ENCODE data around the gene LEMD3.

LEMD3 gene

GRCh38 chr12:65169320-65170208, at the start of gene LEMD3:
TSS of gene LEMD3 (plus strand) at chr12:65169583. CDS start at chr12:65169597, 14 bp downstream.
- peak; percentile 89 for DNase-seq (ENCODE audit: low read depth)

- DNase-seq (ENCODE audit: low read depth), result peak; percentile 16
Observed at GRCh38 chr12:65121049-65121955, 48.1 kb upstream of the LEMD3 start, which contains the start of gene WIF1. TSS of gene WIF1 (minus strand) at chr12:65121305. CDS start at chr12:65121191, 114 bp downstream.

GRCh38 chr12:65121956-65122469, 47.4 kb upstream of the LEMD3 start:
- no peak for DNase-seq (ENCODE audit: low read depth)

GRCh38 chr12:65122703-65123102, 46.7 kb upstream of the LEMD3 start:
- DNase-seq (ENCODE audit: low read depth), result no peak

- no peak for DNase-seq (ENCODE audit: low read depth)
Observed at GRCh38 chr12:65123435-65124063, 45.8 kb upstream of the LEMD3 start.

GRCh38 chr12:65125247-65125646, 44.1 kb upstream of the LEMD3 start:
- no peak for DNase-seq (ENCODE audit: low read depth)

- DNase-seq (ENCODE audit: low read depth), result no peak
Observed at GRCh38 chr12:65125975-65126374, 43.4 kb upstream of the LEMD3 start.

GRCh38 chr12:65126482-65126881, 42.9 kb upstream of the LEMD3 start:
- DNase-seq (ENCODE audit: low read depth), result no peak

GRCh38 chr12:65133879-65134278, 35.5 kb upstream of the LEMD3 start:
- no peak for DNase-seq (ENCODE audit: low read depth)

GRCh38 chr12:65139389-65139788, 30.0 kb upstream of the LEMD3 start:
- DNase-seq (ENCODE audit: low read depth), result no peak

GRCh38 chr12:65140738-65141137, 28.6 kb upstream of the LEMD3 start:
- DNase-seq (ENCODE audit: low read depth), result no peak

- no peak for DNase-seq (ENCODE audit: low read depth)
Observed at GRCh38 chr12:65147312-65147905, 22.0 kb upstream of the LEMD3 start.

GRCh38 chr12:65152012-65152411, 17.4 kb upstream of the LEMD3 start:
- DNase-seq (ENCODE audit: low read depth), result no peak

- DNase-seq (ENCODE audit: low read depth), result no peak
Observed at GRCh38 chr12:65152596-65152995, 16.8 kb upstream of the LEMD3 start.

GRCh38 chr12:65155784-65156183, 13.6 kb upstream of the LEMD3 start:
- DNase-seq (ENCODE audit: low read depth), result no peak

- DNase-seq (ENCODE audit: low read depth), result no peak
Observed at GRCh38 chr12:65156366-65156841, 13.0 kb upstream of the LEMD3 start.

- DNase-seq (ENCODE audit: low read depth), result no peak
Observed at GRCh38 chr12:65157091-65157490, 12.3 kb upstream of the LEMD3 start.

GRCh38 chr12:65162609-65163008, 6.8 kb upstream of the LEMD3 start:
- no peak for DNase-seq (ENCODE audit: low read depth)

GRCh38 chr12:65164244-65164643, 5.1 kb upstream of the LEMD3 start:
- DNase-seq (ENCODE audit: low read depth), result no peak

- no peak for DNase-seq (ENCODE audit: low read depth)
Observed at GRCh38 chr12:65164774-65165173, 4.6 kb upstream of the LEMD3 start.

GRCh38 chr12:65168681-65169319, 583 bp upstream of the LEMD3 start:
- DNase-seq (ENCODE audit: low read depth), result no peak

Measured in activated T-cell treated with anti-CD3 and anti-CD28 coated beads for 48 hours (primary cell).